ENCODE measurements around the gene PRRC2B. TPM values are rescaled to one million over a fixed set of nuclear protein-coding genes. Genes with fewer than 3 reads are reported as not detected.

The PRRC2B gene
- total and polyA plus RNA-seq, 2 of the 13 experiments (the other 11 are each of a cell fraction or from before 2014, with no cell fraction given): 20.8 to 37.4 TPM

- TF ChIP-seq RBM22 (optimal IDR thresholded peaks at IDR 0.05; ENCODE audit: low read length) (no peak), CHD4 (IDR thresholded peaks at IDR 0.05; ENCODE audit: borderline replicate concordance, low read length) (no peak), NFE2L2 (IDR thresholded peaks at IDR 0.05; ENCODE audit: low read length) (no peak), ZFAT (CRISPR knock-in tag; conservative IDR thresholded peaks at IDR 0.05) (no peak), ZNF773 (CRISPR knock-in tag; IDR thresholded peaks at IDR 0.05; ENCODE audit: borderline replicate concordance) (no peak), POGK (CRISPR knock-in tag; conservative IDR thresholded peaks at IDR 0.05) (no peak), PAXIP1 (CRISPR knock-in tag; conservative IDR thresholded peaks at IDR 0.05) (peak; percentile 55), ZNF598 (CRISPR knock-in tag; IDR thresholded peaks at IDR 0.05; ENCODE audit: borderline replicate concordance) (no peak), MXD4 (CRISPR knock-in tag; IDR thresholded peaks at IDR 0.05) (no peak), MAZ (IDR thresholded peaks at IDR 0.05; ENCODE audit: borderline replicate concordance, low read depth, low read length) (no peak), MAZ (CRISPR knock-in tag; IDR thresholded peaks at IDR 0.05; ENCODE audit: low read depth) (no peak), PRDM15 (CRISPR knock-in tag; IDR thresholded peaks at IDR 0.05) (no peak), MBNL3 (CRISPR knock-in tag; conservative IDR thresholded peaks at IDR 0.05) (no peak), ZMYM3 (CRISPR knock-in tag; IDR thresholded peaks at IDR 0.05) (0 out of 2 replicates have a peak, but pooled peaks have one; percentile 3), ZSCAN5A (CRISPR knock-in tag; IDR thresholded peaks at IDR 0.05; ENCODE audit: borderline replicate concordance) (0 out of 2 replicates have a peak, but pooled peaks have one; percentile 28), HNRNPK (IDR thresholded peaks at IDR 0.05; ENCODE audit: low read depth, low read length, poor library complexity, severe bottlenecking) (no peak), SAFB2 (CRISPR knock-in tag; IDR thresholded peaks at IDR 0.05; ENCODE audit: borderline replicate concordance, low read depth) (no peak)
Measured at GRCh38 chr9:131529597-131530545, 136.0 kb downstream of the PRRC2B start (continued).
